Memory B cell (primary cell): ENCODE results near the gene IL18BP.

Experiments used
- ATAC-seq: fragments of 150-1000 bp; cut with Tn5 transposase; 2 replicates; pipeline ENCODE4 v1.10.0; 2021; ENCODE audit warnings: low read depth, mild to moderate bottlenecking, moderate library complexity
- DNase-seq, 2 donors: peaks; one replicate each; pipeline ENCODE4 v3.0.0; 2022; ENCODE audit warnings: low spot score in 2 of 2
- H3K27ac Mint-ChIP-seq: one replicate; pipeline ENCODE4 v1.8.0; 2022; ENCODE audit warnings: mild to moderate bottlenecking, moderate library complexity, mixed read lengths
- H3K27me3 Mint-ChIP-seq: one replicate; pipeline ENCODE4 v1.8.0; 2022; ENCODE audit warnings: mixed read lengths
- H3K36me3 Mint-ChIP-seq: one replicate; pipeline ENCODE4 v1.8.0; 2022; ENCODE audit warnings: mild to moderate bottlenecking, mixed read lengths
- H3K4me1 Mint-ChIP-seq: one replicate; pipeline ENCODE4 v1.8.0; 2022; ENCODE audit warnings: mixed read lengths
- H3K4me3 Mint-ChIP-seq: one replicate; pipeline ENCODE4 v1.8.0; 2022; ENCODE audit warnings: mild to moderate bottlenecking, moderate library complexity, mixed read lengths
- H3K9me3 Mint-ChIP-seq: one replicate; pipeline ENCODE4 v1.8.0; 2022; ENCODE audit warnings: mixed read lengths

IL18BP gene

GRCh38 chr11:71998649-71999310 lies at the start of gene IL18BP:
IL18BP (plus strand) TSS chr11:71998909; CDS start chr11:71999985, 1,076 bp downstream.
- ATAC-seq (peak; percentile 90), DNase-seq (peak; percentile 34 to 37)
- H3K36me3 Mint-ChIP-seq, result peaks cover 17% of the 10 kb centered on the region

GRCh38 chr11:71949034-71949433 lies 49.7 kb upstream of the IL18BP start:
- ATAC-seq (no peak), DNase-seq (no peak)
- no peaks in the 10 kb centered on the region for H3K9me3 Mint-ChIP-seq
- peaks cover 4% of the 10 kb centered on the region for H3K36me3 Mint-ChIP-seq
- no peak overlapping the region for H3K27ac Mint-ChIP-seq
- H3K4me1 Mint-ChIP-seq, result peaks cover 21% of the 10 kb centered on the region
- H3K4me3 Mint-ChIP-seq, result no peak overlapping the region
- H3K27me3 Mint-ChIP-seq, result no peaks in the 10 kb centered on the region

More at GRCh38 chr11:71998649-71999310, at the start of gene IL18BP:
- H3K27me3 Mint-ChIP-seq, result no peaks in the 10 kb centered on the region
- H3K27ac Mint-ChIP-seq, result peak within 1 kb of the TSS; percentile 98
- no peaks in the 10 kb centered on the region for H3K9me3 Mint-ChIP-seq
- H3K4me3 Mint-ChIP-seq, result peak within 1 kb of the TSS; percentile 96
- H3K4me1 Mint-ChIP-seq, result peaks cover 47% of the 10 kb centered on the region

GRCh38 chr11:71951741-71952310 lies 46.9 kb upstream of the IL18BP start:
- no peak for DNase-seq
- no peaks in the 10 kb centered on the region for H3K27me3 Mint-ChIP-seq
- no peak overlapping the region for H3K27ac Mint-ChIP-seq
- no peaks in the 10 kb centered on the region for H3K9me3 Mint-ChIP-seq
- H3K4me1 Mint-ChIP-seq, result peaks cover 31% of the 10 kb centered on the region
- peaks cover 4% of the 10 kb centered on the region for H3K36me3 Mint-ChIP-seq
- ATAC-seq, result no peak
- H3K4me3 Mint-ChIP-seq, result no peak overlapping the region

GRCh38 chr11:71955898-71956456 lies 42.7 kb upstream of the IL18BP start:
- no peak for ATAC-seq
- Mint-ChIP-seq H3K27ac (peak overlapping the region; percentile 26), H3K27me3 (no peaks in the 10 kb centered on the region), H3K36me3 (peaks cover 4% of the 10 kb centered on the region), H3K4me3 (no peak overlapping the region), H3K9me3 (peaks cover 3% of the 10 kb centered on the region), H3K4me1 (peaks cover 31% of the 10 kb centered on the region)
- DNase-seq, result no peak

GRCh38 chr11:71962428-71963038 lies 36.2 kb upstream of the IL18BP start:
- DNase-seq, result no peak
- Mint-ChIP-seq H3K36me3 (peaks cover 9% of the 10 kb centered on the region), H3K27ac (peak overlapping the region; percentile 50), H3K9me3 (peaks cover 3% of the 10 kb centered on the region), H3K4me1 (peaks cover 10% of the 10 kb centered on the region), H3K4me3 (no peak overlapping the region), H3K27me3 (no peaks in the 10 kb centered on the region)
- peak; percentile 32 for ATAC-seq

- Mint-ChIP-seq H3K36me3 (peaks cover 13% of the 10 kb centered on the region), H3K4me3 (no peak overlapping the region), H3K9me3 (peaks cover 3% of the 10 kb centered on the region), H3K27ac (no peak overlapping the region), H3K27me3 (no peaks in the 10 kb centered on the region), H3K4me1 (peaks cover 10% of the 10 kb centered on the region)
- no peak for ATAC-seq
- DNase-seq, result no peak
Measured at GRCh38 chr11:71963468-71963867, 35.2 kb upstream of the IL18BP start.

- ATAC-seq, result no peak
- DNase-seq, result no peak
- Mint-ChIP-seq H3K27ac (no peak overlapping the region), H3K27me3 (no peaks in the 10 kb centered on the region), H3K36me3 (peaks cover 13% of the 10 kb centered on the region), H3K4me3 (no peak overlapping the region), H3K9me3 (peaks cover 3% of the 10 kb centered on the region), H3K4me1 (peaks cover 10% of the 10 kb centered on the region)
Measured at GRCh38 chr11:71964641-71965040, 34.1 kb upstream of the IL18BP start.

- DNase-seq (no peak), ATAC-seq (no peak)
- Mint-ChIP-seq H3K27ac (no peak overlapping the region), H3K36me3 (peaks cover 13% of the 10 kb centered on the region), H3K9me3 (no peaks in the 10 kb centered on the region), H3K4me3 (no peak overlapping the region), H3K27me3 (no peaks in the 10 kb centered on the region), H3K4me1 (peaks cover 3% of the 10 kb centered on the region)
Measured at GRCh38 chr11:71971680-71972079, 27.0 kb upstream of the IL18BP start.

GRCh38 chr11:71976551-71976950 lies 22.2 kb upstream of the IL18BP start:
- no peak overlapping the region for H3K4me3 Mint-ChIP-seq

GRCh38 chr11:71977090-71977489 lies 21.6 kb upstream of the IL18BP start:
- H3K27ac Mint-ChIP-seq, result peak overlapping the region; percentile 88
- peaks cover 16% of the 10 kb centered on the region for H3K4me1 Mint-ChIP-seq
- no peak overlapping the region for H3K4me3 Mint-ChIP-seq
- H3K36me3 Mint-ChIP-seq, result peaks cover 5% of the 10 kb centered on the region
- ATAC-seq (no peak), DNase-seq (no peak)
- H3K27me3 Mint-ChIP-seq, result no peaks in the 10 kb centered on the region
- no peaks in the 10 kb centered on the region for H3K9me3 Mint-ChIP-seq

More at GRCh38 chr11:71976551-71976950, 22.2 kb upstream of the IL18BP start:
- H3K36me3 Mint-ChIP-seq, result peaks cover 9% of the 10 kb centered on the region
- ATAC-seq, result no peak
- H3K9me3 Mint-ChIP-seq, result no peaks in the 10 kb centered on the region
- H3K27ac Mint-ChIP-seq, result peak overlapping the region; percentile 88
- no peak for DNase-seq
- no peaks in the 10 kb centered on the region for H3K27me3 Mint-ChIP-seq
- peaks cover 14% of the 10 kb centered on the region for H3K4me1 Mint-ChIP-seq

- peak overlapping the region; percentile 88 for H3K27ac Mint-ChIP-seq
Measured at GRCh38 chr11:71977743-71978418, 20.8 kb upstream of the IL18BP start.

GRCh38 chr11:71979094-71979493 lies 19.6 kb upstream of the IL18BP start:
- peaks cover 8% of the 10 kb centered on the region for H3K36me3 Mint-ChIP-seq
- ATAC-seq (no peak), DNase-seq (no peak)
- H3K27me3 Mint-ChIP-seq, result no peaks in the 10 kb centered on the region
- H3K4me1 Mint-ChIP-seq, result peaks cover 16% of the 10 kb centered on the region
- peak overlapping the region; percentile 35 for H3K27ac Mint-ChIP-seq
- H3K4me3 Mint-ChIP-seq, result no peak overlapping the region
- H3K9me3 Mint-ChIP-seq, result no peaks in the 10 kb centered on the region

More at GRCh38 chr11:71977743-71978418, 20.8 kb upstream of the IL18BP start:
- Mint-ChIP-seq H3K4me1 (peaks cover 16% of the 10 kb centered on the region), H3K27me3 (no peaks in the 10 kb centered on the region), H3K36me3 (peaks cover 8% of the 10 kb centered on the region), H3K4me3 (peak overlapping the region; percentile 28), H3K9me3 (no peaks in the 10 kb centered on the region)
- DNase-seq (peak; percentile 60 to 68), ATAC-seq (peak; percentile 99)

- no peaks in the 10 kb centered on the region for H3K27me3 Mint-ChIP-seq
- no peaks in the 10 kb centered on the region for H3K9me3 Mint-ChIP-seq
- H3K27ac Mint-ChIP-seq, result peak overlapping the region; percentile 35
- H3K4me3 Mint-ChIP-seq, result no peak overlapping the region
- no peak for DNase-seq
- peaks cover 8% of the 10 kb centered on the region for H3K36me3 Mint-ChIP-seq
- H3K4me1 Mint-ChIP-seq, result peaks cover 16% of the 10 kb centered on the region
- ATAC-seq, result no peak
Measured at GRCh38 chr11:71979602-71980001, 19.1 kb upstream of the IL18BP start.

- H3K9me3 Mint-ChIP-seq, result no peaks in the 10 kb centered on the region
- H3K36me3 Mint-ChIP-seq, result peaks cover 5% of the 10 kb centered on the region
- DNase-seq, result no peak
- H3K27me3 Mint-ChIP-seq, result no peaks in the 10 kb centered on the region
- H3K4me1 Mint-ChIP-seq, result peaks cover 20% of the 10 kb centered on the region
- H3K4me3 Mint-ChIP-seq, result peak overlapping the region; percentile 25
- ATAC-seq, result peak; percentile 82
- peak overlapping the region; percentile 84 for H3K27ac Mint-ChIP-seq
Measured at GRCh38 chr11:71986131-71986530, 12.6 kb upstream of the IL18BP start.
